ENCODE results near the gene TAF15. TPM values are rescaled to one million over a fixed set of nuclear protein-coding genes. Genes with fewer than 3 reads are reported as not detected.

Gene TAF15
- total RNA-seq, 4 donors from 2014 or later = 33.2 to 80.2 (median 64.0) TPM

GRCh38 chr17:35786941-35787432 lies 22.3 kb upstream of the TAF15 start:
- ATAC-seq (ENCODE audit: low FRiP score) (peak; percentile 47), DNase-seq (ENCODE audit: low spot score) (no peak)
- TF ChIP-seq CTCF (IDR thresholded peaks at IDR 0.05) = no peak

GRCh38 chr17:35788477-35789368 lies 20.6 kb upstream of the TAF15 start:
- peak; percentile 90 for ATAC-seq (ENCODE audit: low FRiP score)
- TF ChIP-seq CTCF (IDR thresholded peaks at IDR 0.05) = no peak
- no peak for DNase-seq (ENCODE audit: low spot score)

GRCh38 chr17:35790841-35791240 lies 18.4 kb upstream of the TAF15 start:
- DNase-seq (ENCODE audit: low spot score) (no peak), ATAC-seq (ENCODE audit: low FRiP score) (no peak)
- no peak for TF ChIP-seq CTCF (IDR thresholded peaks at IDR 0.05)

- no peak for TF ChIP-seq CTCF (IDR thresholded peaks at IDR 0.05)
- DNase-seq (ENCODE audit: low spot score) (no peak), ATAC-seq (ENCODE audit: low FRiP score) (no peak)
Observed at GRCh38 chr17:35791681-35792350, 17.5 kb upstream of the TAF15 start.

- DNase-seq (ENCODE audit: low spot score) (no peak), ATAC-seq (ENCODE audit: low FRiP score) (no peak)
- TF ChIP-seq CTCF (IDR thresholded peaks at IDR 0.05) = no peak
Observed at GRCh38 chr17:35793257-35793656, 16.0 kb upstream of the TAF15 start.

GRCh38 chr17:35795007-35795870 lies 14.0 kb upstream of the TAF15 start, which contains the start of gene MMP28:
TSS of gene MMP28 (minus strand) at chr17:35795641. CDS start at chr17:35795377, 264 bp downstream.
- peak; percentile 50 for ATAC-seq (ENCODE audit: low FRiP score)
- DNase-seq (ENCODE audit: low spot score) = no peak
- no peak for TF ChIP-seq CTCF (IDR thresholded peaks at IDR 0.05)
